Upper lobe of left lung (tissue), 6 donors: Measurements from ENCODE around the gene DDX31. TPM values are rescaled to one million over a fixed set of nuclear protein-coding genes. Genes with fewer than 3 reads are reported as not detected.

Source experiments
- ATAC-seq, 2 donors: fragments of 200-7000 bp; cut with Tn5 transposase; one replicate each; pipeline ENCODE4 v1.9.1; 2022; ENCODE audit warnings: mild to moderate bottlenecking in 2 of 2, moderate library complexity in 2 of 2; ENCODE audit not compliant: low FRiP score in 2 of 2
- DNase-seq, 2 donors: peaks; one replicate each; pipeline ENCODE4 v3.0.0-alpha.2; 2019 to 2020
- H3K27ac ChIP-seq, 4 donors: fragments of 200-600 bp; sonication (generic); one replicate each; pipeline ENCODE4 v1.5.1; 2016 to 2019
- H3K27me3 ChIP-seq, 4 donors: fragments of 200-600 bp; sonication (generic); one replicate each; pipeline ENCODE4 v1.5.1; 2017 to 2019
- H3K36me3 ChIP-seq, 4 donors: fragments of 200-600 bp; sonication (generic); one replicate each; pipeline ENCODE4 v1.5.1; 2016 to 2019
- H3K4me1 ChIP-seq, 4 donors: fragments of 200-600 bp; sonication (generic); one replicate each; pipeline ENCODE4 v1.5.1; 2018 to 2019
- H3K4me3 ChIP-seq, 4 donors: fragments of 200-600 bp; sonication (generic); one replicate each; pipeline ENCODE4 v1.5.1; 2017 to 2019; ENCODE audit warnings: mild to moderate bottlenecking in 2 of 4, moderate library complexity in 1 of 4
- H3K9me3 ChIP-seq, 4 donors: fragments of 200-600 bp; sonication (generic); one replicate each; pipeline ENCODE4 v1.5.1; 2018 to 2019
- CTCF ChIP-seq, 6 experiments: fragments of 450-650 bp in 4 of 6; fragments of 200-600 bp in 2 of 6; sonication (generic) in 2 of 6; IDR thresholded peaks; one replicate each; pipeline ENCODE4 v1.5.1; 2016 to 2019; ENCODE audit warnings: antibody characterized with exemption in 6 of 6
- EP300 ChIP-seq, 4 donors: sonication (generic); formaldehyde crosslinking; IDR thresholded peaks; one replicate each; pipeline ENCODE4 v1.5.1; 2017; ENCODE audit warnings: antibody characterized with exemption in 4 of 4, control low read depth in 2 of 4
- POLR2A ChIP-seq, 4 donors: fragments of 450-650 bp; IDR thresholded peaks; one replicate each; pipeline ENCODE4 v1.5.1; 2016 to 2017; ENCODE audit warnings: antibody characterized with exemption in 4 of 4, mild to moderate bottlenecking in 2 of 4
- POLR2AphosphoS5 ChIP-seq, 2 donors: sonication (generic); formaldehyde crosslinking; IDR thresholded peaks; one replicate each; pipeline ENCODE4 v1.5.1; 2017; ENCODE audit warnings: antibody characterized with exemption in 2 of 2
- WGBS, 2 donors: methylation state at CpG; one replicate each; pipeline ENCODE4 v1.1.5; 2017 to 2018; 5-methylcytosine and 5-hydroxymethylcytosine counted together
- total RNA-seq, 6 donors: library from RNA; depleted of rRNA in 4 of 6; stranded (reverse); fragments of >200 nt in 4 of 6; gene quantifications; one replicate each; pipeline versions ENCODE4 v1.1.0 to v1.2.1, GENCODE V29; 2016 to 2021
- donor health status: DM: no; HTN: no; CAD: no; lungs with moderate emphysema.
- donor health status: DM: no; HTN: yes; CAD: no; lungs with severe emphysema.

The DDX31 gene
- total RNA-seq, 6 donors from 2014 or later: 13.5 to 22.1 (median 18.8) TPM

DNA sequence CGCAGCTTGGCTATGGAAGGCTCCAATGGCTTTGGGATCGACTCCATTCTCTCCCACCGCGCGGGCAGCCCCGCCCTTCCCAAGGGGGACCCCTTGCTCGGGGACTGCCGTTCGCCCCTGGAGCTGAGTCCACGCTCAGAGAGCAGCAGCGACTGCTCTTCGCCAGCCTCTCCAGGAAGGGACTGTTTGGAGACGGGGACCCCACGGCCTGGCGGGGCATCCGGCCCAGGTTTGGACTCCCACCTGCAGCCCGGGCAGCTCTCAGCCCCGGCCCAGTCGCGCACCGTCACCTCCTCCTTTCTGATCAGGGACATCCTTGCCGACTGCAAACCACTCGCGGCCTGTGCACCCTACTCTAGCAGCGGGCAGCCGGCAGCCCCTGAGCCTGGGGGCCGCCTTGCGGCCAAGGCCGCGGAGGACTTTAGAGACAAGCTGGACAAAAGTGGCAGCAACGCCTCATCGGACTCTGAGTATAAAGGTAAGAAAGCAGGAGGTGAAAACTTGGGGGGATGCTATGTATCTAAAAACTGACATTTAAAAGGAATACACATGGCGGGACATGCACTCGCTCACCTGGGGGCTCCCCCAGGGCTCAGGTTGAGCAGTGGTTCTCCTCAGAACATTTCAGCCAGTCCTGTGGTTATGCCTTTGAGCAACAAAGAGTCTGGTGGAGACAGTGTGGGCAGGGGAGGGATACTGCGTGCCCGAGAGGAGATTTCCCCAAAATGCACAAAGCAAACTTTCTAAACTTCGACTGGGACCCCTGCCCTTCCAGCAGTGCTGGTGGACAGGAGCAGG is 86.8 kb downstream of the DDX31 start:
- ATAC-seq: no peak
- Histone ChIP-seq H3K4me3 (no peak overlapping the region), H3K36me3 (no peaks in the 10 kb centered on the region), H3K9me3 (no peaks in the 10 kb centered on the region), H3K27me3 (peaks cover 2 to 92% (median 63%) of the 10 kb centered on the region in 4 donors), H3K27ac (no peak overlapping the region), H3K4me1 (peaks cover 7 to 16% (median 10%) of the 10 kb centered on the region in 4 donors)
- DNase-seq: peak in 1 of 2 donors; percentile 77
- WGBS, 2 donors: 12 to 17% methylated on average over 22 to 31 of the region's 37 CpGs
- no peak for TF ChIP-seq POLR2AphosphoS5 (IDR thresholded peaks at IDR 0.05)
- TF ChIP-seq EP300 (IDR thresholded peaks at IDR 0.05): no peak
- no peak for TF ChIP-seq CTCF (IDR thresholded peaks at IDR 0.05)
- no peak for TF ChIP-seq POLR2A (IDR thresholded peaks at IDR 0.05)

DNA sequence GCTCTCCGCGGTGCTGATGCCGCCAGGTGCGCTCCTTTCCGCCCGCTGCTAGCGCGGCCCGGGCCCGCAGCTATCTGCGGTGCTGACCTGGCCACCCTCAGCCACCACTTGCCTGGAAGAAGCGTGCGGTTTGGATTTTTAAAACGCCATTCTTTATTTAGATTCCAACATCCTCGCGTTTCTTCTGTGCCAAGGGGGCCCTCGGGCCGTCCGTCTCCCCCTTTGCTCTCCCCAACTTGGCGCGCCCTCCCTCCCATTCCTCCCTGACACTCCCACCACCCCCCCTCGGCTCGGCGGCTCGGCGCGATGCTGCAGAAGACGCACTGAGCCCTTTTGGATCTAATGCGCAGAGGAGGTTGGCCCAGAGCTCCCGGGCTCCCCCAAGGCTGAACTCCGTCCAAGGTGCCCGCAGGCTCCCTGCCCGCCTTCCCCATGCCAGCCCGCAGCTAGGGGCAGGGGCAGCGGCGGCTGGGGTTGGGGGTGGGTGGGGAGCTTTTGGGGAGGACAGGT is 87.5 kb downstream of the DDX31 start, which contains the start of gene BARHL1:
Gene BARHL1, plus strand, starts transcription at position 331 of the 510 bp plus-strand sequence. CDS start 192 bp downstream, outside the sequence.
- DNase-seq: no peak

DNA sequence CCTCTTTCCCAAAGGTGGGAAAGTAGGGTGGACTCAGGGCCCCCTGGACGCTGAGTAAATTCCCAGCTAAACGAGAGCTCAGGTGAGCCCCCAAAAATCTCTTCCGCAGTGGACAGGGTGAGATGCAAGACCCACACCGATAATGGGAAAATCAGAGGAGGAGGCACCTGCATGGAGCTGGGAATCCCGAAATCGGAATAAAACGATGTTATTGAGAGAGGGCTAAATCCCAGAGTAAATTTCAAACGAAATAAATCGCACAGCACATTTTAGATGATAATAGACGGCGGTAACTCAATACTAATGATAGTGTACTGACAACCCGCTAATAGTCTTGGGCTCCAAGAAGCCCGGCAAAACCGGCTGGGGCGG is 90.4 kb downstream of the DDX31 start:
- peaks cover 2 to 56% (median 40%) of the 10 kb centered on the region in 4 donors for H3K27me3 ChIP-seq
- no peaks in the 10 kb centered on the region for H3K36me3 ChIP-seq
- TF ChIP-seq CTCF (IDR thresholded peaks at IDR 0.05): no peak
- TF ChIP-seq POLR2AphosphoS5 (IDR thresholded peaks at IDR 0.05): no peak
- no peak for TF ChIP-seq POLR2A (IDR thresholded peaks at IDR 0.05)
- no peak for TF ChIP-seq EP300 (IDR thresholded peaks at IDR 0.05)
- no peak overlapping the region for H3K27ac ChIP-seq
- 5 to 14% methylated on average over 14 to 15 of the region's 15 CpGs for WGBS, 2 donors
- no peak overlapping the region for H3K4me3 ChIP-seq
- H3K4me1 ChIP-seq: peaks cover 7 to 16% (median 10%) of the 10 kb centered on the region in 4 donors
- DNase-seq (no peak), ATAC-seq (no peak)
- no peaks in the 10 kb centered on the region for H3K9me3 ChIP-seq

More for the DNA sequence above, 87.5 kb downstream of the DDX31 start, which contains the start of gene BARHL1:
- Histone ChIP-seq H3K4me3 (peak within 1 kb of the TSS in 3 of 4 donors; percentile 18 to 36 (median 25)), H3K36me3 (no peaks in the 10 kb centered on the region), H3K27me3 (peaks cover 2 to 86% (median 59%) of the 10 kb centered on the region in 4 donors), H3K27ac (no peak within 1 kb of the TSS), H3K9me3 (no peaks in the 10 kb centered on the region), H3K4me1 (peaks cover 7 to 16% (median 10%) of the 10 kb centered on the region in 4 donors)
- WGBS, 2 donors: 2 to 4% methylated on average over 23 of the region's 36 CpGs
- TF ChIP-seq CTCF (IDR thresholded peaks at IDR 0.05) (no peak), POLR2A (IDR thresholded peaks at IDR 0.05) (no peak), POLR2AphosphoS5 (IDR thresholded peaks at IDR 0.05) (no peak), EP300 (IDR thresholded peaks at IDR 0.05) (no peak)
- ATAC-seq: no peak

GRCh38 chr9:132578367-132578932 is 91.3 kb downstream of the DDX31 start:
- Histone ChIP-seq H3K9me3 (no peaks in the 10 kb centered on the region), H3K36me3 (no peaks in the 10 kb centered on the region), H3K27me3 (peaks cover 0 to 48% (median 35%) of the 10 kb centered on the region in 4 donors), H3K4me3 (no peak overlapping the region), H3K27ac (no peak overlapping the region), H3K4me1 (peaks cover 7 to 16% (median 10%) of the 10 kb centered on the region in 4 donors)
- DNase-seq (no peak), ATAC-seq (no peak)
- WGBS, 2 donors: 21 to 45% methylated on average over 7 of the region's 7 CpGs
- TF ChIP-seq CTCF (IDR thresholded peaks at IDR 0.05) (no peak), EP300 (IDR thresholded peaks at IDR 0.05) (no peak), POLR2AphosphoS5 (IDR thresholded peaks at IDR 0.05) (no peak), POLR2A (IDR thresholded peaks at IDR 0.05) (no peak)
